Fibroblast of skin of abdomen (primary cell): ENCODE data around the gene HINT2.

Experiments
- DNase-seq: peaks from one replicate; pipeline ENCODE4 v3.0.0-alpha.2; 2013

The HINT2 gene

DNA sequence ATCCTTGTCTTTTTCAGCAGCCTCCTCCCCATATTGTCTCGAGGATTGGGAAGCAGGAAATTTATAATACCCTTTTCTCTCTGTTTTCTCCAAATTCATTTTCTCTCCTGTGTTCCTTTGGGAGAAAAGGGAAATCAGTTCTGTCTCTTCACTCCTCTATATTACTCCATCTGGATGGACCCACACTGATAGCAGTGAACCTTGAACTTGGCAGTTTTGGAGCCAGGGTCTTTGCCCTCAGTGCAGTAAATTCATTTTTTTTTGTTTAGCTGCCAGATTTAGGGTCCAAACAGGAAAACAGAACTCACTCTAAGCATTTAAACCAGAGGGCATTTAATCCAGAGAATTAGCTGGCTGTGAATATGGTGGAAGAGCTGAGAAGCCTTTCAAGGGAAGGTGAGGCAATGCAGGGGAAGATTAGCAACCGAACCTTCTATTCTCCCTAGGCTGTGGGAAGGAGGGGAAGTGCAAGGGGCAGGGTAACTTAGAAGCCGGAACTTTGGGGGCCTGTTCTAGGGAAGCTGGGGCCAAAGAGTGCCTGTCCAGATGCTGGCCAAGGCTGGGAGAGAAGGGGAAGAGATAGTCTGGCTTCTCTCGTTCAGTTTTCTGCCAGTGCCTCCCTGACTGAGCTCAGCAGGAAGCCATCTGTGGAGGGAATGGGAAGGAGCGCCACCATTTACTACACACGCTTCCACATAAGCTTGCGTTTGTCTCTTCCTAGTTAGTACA lies 39.8 kb downstream of the HINT2 start:
- DNase-seq = no peak

DNA sequence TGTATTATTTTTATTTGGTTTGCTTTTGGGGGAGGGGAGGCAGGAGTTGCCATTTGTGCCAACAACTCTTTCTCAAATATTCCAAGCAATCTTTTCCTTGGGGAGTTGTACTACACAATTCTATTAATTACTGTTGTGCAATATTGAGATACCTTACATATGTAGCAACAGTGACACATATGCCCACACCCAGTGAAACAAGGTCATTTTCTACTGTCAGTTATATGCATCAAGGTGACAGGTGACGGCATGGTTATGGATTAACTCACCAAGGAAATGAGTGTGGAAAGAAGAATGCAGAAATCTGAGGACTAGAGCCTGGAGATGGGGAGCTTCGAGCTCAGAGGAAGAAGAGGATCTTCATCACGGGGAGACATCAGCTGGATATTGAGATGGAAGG lies 42.9 kb downstream of the HINT2 start:
- no peak for DNase-seq

DNA sequence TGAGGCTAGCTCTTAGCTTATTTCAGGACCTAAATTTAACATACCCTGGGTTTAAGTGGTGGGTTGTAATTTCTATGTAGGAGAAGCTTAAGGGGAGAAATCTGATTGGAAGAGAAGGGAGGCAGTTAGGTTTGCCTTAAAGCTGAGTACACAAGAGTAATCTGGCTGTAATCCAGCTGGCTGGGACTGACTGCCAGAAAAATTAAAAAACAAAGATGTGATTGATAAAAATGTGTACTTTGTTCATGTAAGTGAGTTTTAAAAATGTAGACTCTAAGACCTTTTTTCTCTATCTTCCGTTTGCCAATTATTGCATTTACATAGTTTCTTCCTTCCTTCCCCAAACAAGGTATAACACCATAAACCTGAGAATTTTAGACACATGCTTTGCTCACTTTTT lies 43.3 kb downstream of the HINT2 start:
- DNase-seq = no peak

DNA sequence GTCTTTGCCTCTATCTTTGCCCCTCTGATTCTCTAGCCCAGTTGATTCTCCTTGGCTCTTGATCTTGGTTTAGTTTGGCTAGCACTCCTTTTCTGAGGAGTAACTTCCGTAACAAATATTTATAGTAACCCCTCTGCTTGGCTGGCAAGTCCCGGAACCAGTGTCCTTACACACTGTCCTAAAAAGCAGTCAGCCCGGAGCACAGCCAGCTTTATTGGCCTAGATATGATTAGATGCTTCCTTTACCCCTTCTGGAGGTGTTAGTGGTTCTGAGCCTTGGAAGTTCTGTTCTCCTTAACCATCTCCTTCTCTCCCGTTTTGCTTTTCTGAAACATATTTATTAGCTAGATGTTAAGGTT lies 43.8 kb downstream of the HINT2 start:
- DNase-seq = no peak

DNA sequence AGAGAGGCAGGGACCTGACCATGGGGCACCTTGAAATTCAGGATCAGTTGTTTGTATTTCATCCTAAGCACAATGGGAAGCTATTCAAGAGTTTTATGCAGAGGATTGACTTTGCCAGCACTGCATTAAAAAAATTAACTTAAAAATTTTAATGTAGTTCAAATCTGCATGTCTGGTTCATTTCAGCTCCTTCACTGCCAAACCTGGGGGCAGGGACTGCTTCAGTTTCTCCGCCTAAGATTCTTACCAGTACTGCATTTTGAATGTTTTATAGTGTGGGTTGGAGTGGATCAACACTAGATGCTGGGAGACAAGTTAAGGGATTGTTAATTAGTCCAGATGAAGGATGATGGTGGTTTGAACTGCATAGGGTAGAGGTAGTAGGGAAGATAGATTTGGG lies 45.1 kb downstream of the HINT2 start:
- DNase-seq = no peak

DNA sequence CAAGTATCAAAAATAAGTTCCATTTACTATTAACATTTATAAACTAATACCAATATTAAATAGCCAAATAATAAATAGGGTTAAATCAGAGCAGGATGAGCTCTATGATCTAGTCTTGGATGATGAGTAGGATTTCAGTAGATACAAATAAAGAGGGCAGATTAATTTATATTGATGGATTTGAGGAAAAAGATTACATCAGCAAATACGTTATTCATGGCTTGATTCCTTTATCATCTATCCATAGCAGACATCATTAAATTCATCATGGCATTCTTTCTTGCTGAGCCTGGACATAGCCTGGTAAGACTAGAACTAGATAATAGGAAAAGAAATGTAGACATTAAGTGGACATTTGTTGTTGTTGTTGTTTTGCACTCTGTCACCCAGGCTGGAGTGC lies 47.4 kb downstream of the HINT2 start:
- DNase-seq = no peak

DNA sequence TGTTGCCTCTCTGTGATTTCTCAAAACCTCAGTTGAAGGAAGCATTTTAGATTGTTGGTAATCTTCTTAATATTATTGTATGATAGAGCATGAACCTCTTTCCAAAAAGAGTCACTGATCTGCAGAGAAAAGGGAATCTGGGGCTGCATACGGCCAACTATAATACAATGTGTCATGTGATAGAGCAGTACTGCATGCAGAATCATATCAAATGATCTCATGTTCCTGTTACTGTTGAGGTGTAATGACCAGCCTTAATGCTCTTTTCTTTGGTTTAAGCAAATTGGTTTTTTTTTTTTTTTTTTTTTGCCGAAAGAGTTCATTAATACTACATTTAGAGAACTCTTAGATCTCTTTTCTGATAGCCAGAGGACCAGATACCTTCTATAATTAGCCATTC lies 47.8 kb downstream of the HINT2 start:
- DNase-seq = no peak

DNA sequence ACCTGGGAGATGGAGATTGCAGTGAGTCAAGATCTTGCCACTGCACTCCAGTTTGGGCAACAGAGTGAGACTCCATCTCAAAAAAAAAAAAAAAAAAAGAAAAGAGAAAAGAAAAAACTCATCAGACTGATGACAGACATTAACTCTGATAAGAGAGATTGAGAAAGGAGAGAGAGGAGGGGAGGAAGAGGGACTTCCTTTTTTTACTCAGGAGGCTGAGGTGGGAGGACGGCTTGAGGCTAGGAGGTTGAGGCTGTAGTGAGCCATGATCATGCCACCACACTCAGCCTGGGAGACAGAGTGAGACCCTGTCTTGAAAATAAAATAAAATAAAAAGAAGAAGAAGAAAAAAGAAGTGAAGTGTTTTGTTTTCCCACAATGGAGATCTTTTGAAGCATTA lies 51.0 kb downstream of the HINT2 start:
- DNase-seq = no peak

DNA sequence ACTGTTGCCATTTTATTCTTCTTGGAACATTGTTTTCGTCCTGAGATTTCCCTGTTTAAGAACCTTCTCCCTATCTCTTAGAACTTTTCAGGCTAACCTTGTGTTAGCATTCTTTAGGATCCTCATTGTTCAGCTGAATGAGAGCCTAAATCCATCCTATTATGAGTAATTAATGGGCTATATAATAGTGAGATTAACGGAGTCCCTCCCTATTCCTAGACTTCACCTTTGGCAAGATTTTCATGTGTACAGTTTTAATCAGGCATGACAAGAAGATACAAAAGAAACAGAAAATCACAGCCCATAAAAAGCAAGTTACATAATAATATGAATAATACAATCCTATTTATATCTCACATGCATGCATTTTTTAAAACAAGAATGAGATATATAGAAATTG lies 51.7 kb downstream of the HINT2 start:
- no peak for DNase-seq
